T-helper 1 cell (primary cell): ENCODE results near the gene OR6X1.
"Not testable (repeated sequence)": the region's sequence is repeated elsewhere in the genome, so short reads cannot be mapped to it uniquely, and the experiment has no call there.

Experiments used
- DNase-seq, 5 donors: peaks; one replicate each; pipeline ENCODE4 v3.0.0-alpha.2; 2012 to 2020

OR6X1 gene

GRCh38 chr11:123751781-123752180 lies 2.5 kb downstream of the OR6X1 start:
- DNase-seq, result no peak

GRCh38 chr11:123748349-123748748 lies 6.0 kb downstream of the OR6X1 start:
- not testable (repeated sequence) for DNase-seq

DNA sequence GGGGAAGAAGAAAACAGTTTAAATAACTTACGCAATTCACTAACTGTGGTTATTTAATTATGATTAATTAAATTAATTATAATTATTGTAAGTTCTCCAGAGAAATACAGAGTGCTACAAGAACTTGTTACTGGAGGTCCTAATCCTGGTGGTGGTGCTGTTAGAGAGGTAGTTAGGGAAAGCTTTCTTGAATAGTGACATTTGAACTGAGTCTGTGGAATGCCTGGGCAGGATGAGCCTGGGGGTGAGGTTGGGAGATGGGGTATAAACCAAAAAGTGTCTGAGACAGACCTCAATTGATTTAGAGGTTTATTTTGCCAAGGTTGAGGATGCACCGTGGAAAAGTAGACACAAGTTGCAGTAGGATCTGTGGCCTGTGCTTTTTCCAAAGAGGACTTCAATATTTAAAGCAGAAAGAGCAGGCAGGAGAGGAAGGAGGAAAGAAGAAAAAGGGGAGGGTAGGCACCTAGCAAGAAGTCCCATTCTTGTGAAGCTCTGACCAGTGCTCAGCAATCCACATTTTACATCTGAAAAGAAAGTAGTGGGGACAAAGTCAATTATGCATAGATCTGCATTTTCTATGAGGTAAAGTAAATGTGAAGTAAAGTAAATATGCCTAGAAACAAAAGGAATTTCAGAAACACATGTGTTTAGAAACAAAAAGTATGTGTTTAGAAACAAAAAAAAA lies 8.4 kb downstream of the OR6X1 start:
- no peak for DNase-seq

DNA sequence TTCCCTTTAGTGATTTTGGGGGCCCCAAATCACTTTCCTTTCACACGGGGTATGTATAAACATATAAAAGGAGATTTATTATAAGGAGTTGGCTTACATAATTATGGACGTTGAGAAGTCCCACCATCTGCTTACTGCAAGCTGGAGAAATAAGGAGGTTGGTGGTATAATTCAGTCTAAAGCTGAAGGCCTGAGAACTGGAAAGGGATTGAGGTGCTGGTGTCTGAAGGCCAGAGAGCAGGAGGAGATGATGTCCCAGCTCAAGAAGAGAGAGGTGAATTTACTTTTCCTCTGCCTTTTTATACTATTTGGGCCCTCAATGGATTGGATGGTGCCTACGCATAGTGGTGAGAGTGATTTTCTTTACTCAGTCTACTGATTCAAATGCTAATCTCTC lies 11.6 kb downstream of the OR6X1 start:
- no peak for DNase-seq

DNA sequence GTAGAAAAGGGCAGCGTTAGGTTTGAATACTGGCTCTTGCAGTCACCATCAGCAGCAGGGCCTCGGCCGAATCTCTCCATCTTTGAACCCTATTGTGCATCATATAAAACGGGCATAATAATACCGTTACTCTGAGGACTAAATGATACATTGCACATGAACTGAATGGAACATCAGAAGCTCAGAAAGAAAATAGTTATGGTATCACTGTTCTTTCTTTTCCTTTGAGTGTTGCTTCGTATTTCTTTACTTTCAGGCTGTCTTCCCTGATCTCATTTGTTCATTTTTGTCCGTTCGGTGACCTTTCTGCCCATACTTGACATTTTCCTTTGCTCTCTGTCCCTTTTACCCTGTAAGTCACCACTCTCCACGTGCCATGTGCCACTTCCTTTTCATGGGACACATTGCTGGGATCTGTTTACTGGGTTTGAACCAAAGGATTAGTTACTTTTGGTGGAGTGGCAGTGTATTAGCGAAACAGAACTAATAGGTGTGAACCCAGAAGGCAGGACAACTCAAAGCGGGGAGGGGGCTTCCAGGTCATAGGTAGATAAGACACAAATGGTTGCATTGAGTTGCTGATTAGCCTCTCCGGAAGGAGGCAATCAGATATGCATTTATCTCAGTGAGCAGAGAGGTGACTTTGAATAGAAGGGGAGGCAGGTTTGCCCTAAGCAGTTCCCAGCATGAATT lies 12.1 kb downstream of the OR6X1 start:
- no peak for DNase-seq

DNA sequence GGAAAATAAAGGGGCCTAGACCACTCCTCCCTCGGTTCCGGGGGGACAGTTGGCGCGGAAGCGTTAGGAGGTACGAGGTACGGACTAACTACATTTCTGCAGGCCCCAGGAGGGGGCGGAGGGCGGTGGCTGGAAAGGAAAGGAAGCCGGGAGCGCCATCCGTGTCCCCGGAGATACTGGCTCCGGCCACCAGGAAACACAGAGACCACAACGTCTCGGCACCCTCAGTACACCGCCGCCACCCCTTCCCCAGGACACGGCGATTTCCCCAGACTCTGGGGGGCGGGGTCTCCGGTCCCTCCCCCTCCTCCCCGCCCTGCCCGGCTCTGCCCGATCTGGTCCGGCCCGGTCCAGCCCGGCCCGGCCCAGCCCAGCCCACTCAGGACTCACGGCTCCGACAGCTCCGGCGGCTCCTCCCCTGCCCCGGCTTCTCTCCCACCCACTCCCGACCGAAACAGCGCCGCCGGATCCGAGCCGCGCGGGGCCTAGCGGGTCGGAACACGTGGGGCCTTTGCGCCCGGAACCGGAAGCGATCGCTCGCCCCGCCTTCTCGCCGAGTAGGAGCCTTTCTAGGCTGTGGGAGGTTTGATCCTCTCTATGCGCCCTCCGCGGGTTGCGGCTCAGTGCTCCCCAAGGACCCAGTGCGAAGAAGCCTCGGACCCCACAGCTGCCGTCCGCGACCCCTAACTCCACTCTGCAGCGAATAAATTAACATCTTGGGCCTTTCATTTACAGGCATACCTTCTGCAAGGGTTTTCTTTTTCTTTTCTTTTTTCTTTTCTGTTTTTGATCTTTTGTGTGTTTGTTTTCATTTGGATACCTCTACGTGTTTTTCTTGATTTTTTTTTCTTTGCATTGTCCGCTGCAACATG lies 12.9 kb downstream of the OR6X1 start, which contains the start of gene ZNF202:
TSS of gene ZNF202 (minus strand) at position 502 of the 872 bp plus-strand sequence. CDS start 10,772 bp downstream, outside the sequence.
- DNase-seq, result peak; percentile 79 to 91 (median 86)

DNA sequence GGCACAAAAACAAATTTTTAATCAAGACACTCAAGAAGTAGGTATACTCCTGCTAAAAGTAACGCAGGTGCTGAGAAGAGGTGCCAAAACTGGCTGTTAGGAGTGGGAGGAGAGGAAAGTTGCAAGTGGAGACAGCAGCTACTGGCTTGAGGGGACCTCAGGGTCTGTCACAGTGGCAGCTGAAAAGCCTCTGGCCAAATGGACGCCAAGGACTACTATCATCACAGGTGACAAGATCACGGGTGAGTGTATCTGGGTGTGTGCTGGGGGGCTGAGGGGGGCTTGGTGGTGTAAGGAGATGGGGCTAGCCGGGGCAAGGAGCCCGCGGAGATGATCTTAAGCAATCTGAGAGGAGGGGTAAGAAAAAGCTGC lies 13.5 kb downstream of the OR6X1 start:
- no peak for DNase-seq

- no peak for DNase-seq
These were observed 15.9 kb downstream of the OR6X1 start for GRCh38 chr11:123738374-123738773.

DNA sequence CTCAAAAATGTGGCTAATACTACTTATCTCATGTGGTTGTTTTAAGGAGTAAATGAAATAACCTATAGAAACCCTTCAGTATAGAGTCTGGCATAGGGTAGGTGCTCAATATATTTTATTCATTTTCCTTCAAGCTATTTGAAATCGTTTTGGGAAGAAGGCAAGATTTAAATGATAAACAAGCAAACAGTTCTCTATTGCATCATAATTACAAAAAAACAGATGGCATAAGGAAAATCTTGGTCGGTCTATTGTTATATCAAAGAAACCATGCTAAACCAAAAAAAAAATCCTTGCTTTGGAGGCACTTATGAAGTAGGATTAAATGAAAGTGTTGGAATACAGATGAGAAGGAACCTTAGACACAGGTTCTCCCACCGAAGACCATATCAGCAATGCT lies 17.5 kb downstream of the OR6X1 start:
- no peak for DNase-seq

DNA sequence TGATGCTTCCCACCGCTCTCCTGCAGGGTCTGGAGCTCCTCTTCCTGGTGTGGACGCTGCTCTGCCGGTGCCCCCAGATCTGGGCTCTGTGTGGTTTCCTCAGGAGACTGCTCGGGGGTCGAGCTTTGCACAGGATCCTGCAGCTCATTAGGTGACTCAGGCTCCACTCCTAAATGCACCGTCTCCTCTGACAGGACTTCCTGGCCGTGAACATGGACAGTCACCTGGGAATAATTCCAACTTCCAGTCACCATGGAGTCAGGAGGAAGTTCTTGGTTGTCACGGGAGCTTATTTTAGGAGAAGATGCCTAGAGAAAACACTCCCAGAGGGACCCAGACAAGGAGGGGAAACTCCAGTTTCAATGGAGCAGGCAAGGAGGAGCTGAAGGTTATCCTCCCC lies 24.7 kb downstream of the OR6X1 start:
- DNase-seq, result no peak

- DNase-seq, result no peak
These were observed 28.2 kb downstream of the OR6X1 start for GRCh38 chr11:123725995-123726655.

- no peak for DNase-seq
These were observed 34.9 kb downstream of the OR6X1 start for GRCh38 chr11:123719452-123719851.

DNA sequence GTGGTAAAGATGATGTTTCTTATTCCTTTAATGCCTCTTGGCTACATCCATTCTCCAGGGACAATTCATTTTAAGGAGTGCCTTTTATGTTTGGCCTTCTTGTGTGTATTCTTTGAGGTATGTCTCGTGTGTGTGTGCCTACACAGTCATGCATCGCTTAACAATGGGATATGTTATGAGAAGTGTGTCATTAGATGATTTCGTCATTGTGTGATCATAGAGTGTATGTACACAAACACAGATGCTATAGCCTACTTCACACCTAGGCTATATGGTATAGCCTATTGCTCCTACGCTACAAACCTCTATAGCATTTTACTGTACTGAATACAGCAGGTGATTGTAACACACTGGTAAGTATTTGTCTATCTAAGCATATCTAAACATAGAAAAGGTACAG lies 35.8 kb downstream of the OR6X1 start:
- no peak for DNase-seq

DNA sequence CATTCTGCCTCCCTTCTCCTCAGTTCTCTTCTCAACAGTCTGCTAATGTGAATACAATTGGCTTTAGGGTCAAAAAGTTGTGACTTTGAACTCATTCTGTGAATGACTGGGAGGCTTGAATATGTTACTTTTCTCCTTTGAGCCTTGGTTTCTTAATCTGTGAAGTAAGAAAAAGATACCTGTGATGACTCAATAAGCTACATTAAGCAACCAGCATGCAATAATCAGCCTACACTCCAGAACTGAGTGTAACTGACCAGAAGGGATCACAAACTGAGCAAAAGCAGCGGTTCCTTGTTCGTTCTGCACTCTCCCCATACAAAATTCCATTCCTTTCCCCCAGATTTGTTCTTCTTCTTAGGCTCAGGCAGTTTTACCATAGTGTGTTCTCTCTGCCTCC lies 36.3 kb downstream of the OR6X1 start:
- DNase-seq, result no peak

GRCh38 chr11:123712627-123713026 lies 41.7 kb downstream of the OR6X1 start:
- not testable (repeated sequence) for DNase-seq

DNA sequence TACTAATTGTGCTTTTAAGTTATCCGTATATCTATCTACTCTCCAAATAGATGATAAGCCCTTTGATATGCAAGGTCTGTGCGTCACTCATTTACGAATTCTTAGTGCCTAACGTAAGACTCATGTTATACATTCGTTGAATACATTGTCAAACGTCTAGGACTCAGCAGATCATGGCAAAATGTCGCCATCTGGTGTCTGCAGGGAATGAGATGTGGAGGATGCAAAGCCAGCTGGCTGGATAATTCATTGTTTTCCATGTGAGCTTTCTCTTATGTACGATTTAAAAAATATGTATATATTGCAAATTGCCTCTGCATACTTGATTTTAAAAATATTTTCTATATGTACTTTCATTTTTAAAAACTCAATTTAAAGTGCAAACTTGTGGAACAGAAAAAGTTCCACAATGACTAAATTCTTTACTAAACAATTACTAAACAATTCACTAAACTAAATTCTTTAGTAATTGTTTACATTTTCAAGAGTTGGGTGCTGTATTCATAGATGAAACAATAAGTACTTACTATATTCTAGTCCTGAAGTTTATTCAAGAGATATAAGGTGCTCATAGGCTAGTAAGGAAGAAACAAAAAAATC lies 46.6 kb downstream of the OR6X1 start:
- peak in 4 of 5 donors; percentile 14 to 44 (median 30) for DNase-seq

DNA sequence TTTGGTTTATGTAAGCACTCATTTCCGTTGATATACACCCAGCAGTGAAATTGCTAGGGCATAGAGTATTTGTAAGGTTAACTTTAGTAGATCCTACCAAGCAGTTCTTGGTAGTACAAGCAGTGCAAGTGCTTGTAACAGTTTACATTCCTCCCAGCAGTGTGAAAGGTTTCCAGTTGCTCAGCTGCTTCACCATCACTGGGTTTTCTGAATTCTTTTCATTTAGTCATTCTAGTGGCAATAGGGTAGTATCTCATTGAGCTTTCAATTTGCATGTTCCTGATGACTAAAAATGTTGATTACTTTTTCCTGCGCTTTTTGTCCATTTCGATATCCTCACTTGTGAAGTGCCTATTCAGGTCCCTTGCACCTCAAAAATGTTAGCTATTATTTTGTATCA lies 47.1 kb downstream of the OR6X1 start:
- DNase-seq, result no peak

GRCh38 chr11:123704341-123704740 lies 50.0 kb downstream of the OR6X1 start:
- DNase-seq, result no peak
